ENCODE results near the gene ABCA13. TPM values are rescaled to one million over a fixed set of nuclear protein-coding genes. Genes with fewer than 3 reads are reported as not detected.
"Not testable (repeated sequence)": the region's sequence is repeated elsewhere in the genome, so short reads cannot be mapped to it uniquely, and the experiment has no call there.

Gene ABCA13
- total RNA-seq, 1 donor from 2014 or later, result 0.12 TPM

DNA sequence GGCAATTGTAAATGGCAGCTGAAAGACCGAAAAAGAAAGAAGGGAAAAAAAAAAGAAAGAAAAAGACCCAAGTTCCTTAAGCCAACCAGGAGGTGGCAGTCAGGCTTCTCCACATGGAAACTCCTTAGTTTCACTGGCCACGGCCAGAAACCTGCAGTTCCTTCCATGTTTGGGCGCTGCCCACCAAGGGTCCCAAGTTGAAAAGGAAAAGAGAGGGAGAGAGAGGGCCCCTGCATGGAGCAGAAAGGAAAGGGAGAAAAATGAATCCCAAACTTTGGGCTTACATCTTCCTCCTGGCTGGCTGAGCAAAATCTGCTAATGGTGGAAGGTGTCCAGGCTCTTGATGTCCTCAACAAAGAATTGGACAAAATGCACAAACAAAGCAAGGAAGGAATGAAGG lies 31.8 kb upstream of the ABCA13 start:
- TF ChIP-seq CTCF (IDR thresholded peaks at IDR 0.05; ENCODE audit: unreplicated experiment), result peak; percentile 32
- no peak overlapping the region for H3K4me3 Mint-ChIP-seq (ENCODE audit: low read depth)
- DNase-seq (ENCODE audit: low spot score, unreplicated experiment), result no peak
- peaks cover 21% of the 10 kb centered on the region for H3K4me1 Mint-ChIP-seq (ENCODE audit: low read depth)
- H3K9me3 Mint-ChIP-seq (ENCODE audit: low read depth), result peaks cover 13% of the 10 kb centered on the region
- H3K27me3 Mint-ChIP-seq, result no peaks in the 10 kb centered on the region
- peak overlapping the region; percentile 78 for H3K27ac Mint-ChIP-seq
- H3K36me3 Mint-ChIP-seq (ENCODE audit: insufficient read depth), result peaks cover 2% of the 10 kb centered on the region

DNA sequence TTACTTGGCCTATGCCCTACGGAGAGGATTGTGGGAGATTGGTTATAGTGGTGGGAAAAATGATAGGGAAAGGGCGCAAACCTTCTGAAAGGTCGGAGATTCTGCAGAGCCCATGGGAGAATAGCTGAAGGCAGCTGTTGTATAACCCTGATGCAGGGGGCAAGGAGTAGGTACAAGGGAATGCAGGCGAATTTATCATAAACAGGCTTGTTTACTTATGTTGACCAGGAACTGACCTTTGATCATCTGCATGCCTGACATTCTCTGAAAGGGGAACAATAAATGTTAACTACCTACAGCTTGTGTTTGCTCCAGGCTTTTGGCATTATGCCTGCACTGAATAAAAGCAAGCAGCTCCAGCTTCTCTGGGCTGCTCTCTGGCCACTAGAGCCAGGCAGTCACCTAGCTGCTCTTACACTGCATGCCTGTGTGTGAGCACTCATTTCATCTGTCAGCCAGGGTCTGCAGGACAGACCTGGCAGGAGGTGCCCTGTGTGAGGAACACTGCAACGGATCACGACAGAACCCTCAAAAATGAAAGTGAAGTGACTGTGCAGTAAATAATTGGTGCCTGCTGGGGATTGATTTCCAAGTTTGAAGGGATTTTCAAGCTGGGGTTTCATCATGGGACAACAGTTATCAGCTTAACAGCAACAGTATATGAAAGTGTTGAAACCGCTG lies 31.1 kb upstream of the ABCA13 start:
- Mint-ChIP-seq H3K27ac (peak overlapping the region; percentile 78), H3K4me3 (ENCODE audit: low read depth) (no peak overlapping the region), H3K36me3 (ENCODE audit: insufficient read depth) (peaks cover 4% of the 10 kb centered on the region), H3K4me1 (ENCODE audit: low read depth) (peaks cover 25% of the 10 kb centered on the region), H3K9me3 (ENCODE audit: low read depth) (peaks cover 13% of the 10 kb centered on the region), H3K27me3 (no peaks in the 10 kb centered on the region)
- TF ChIP-seq CTCF (IDR thresholded peaks at IDR 0.05; ENCODE audit: unreplicated experiment), result no peak
- no peak for DNase-seq (ENCODE audit: low spot score, unreplicated experiment)

- Mint-ChIP-seq H3K36me3 (ENCODE audit: insufficient read depth) (peaks cover 6% of the 10 kb centered on the region), H3K27me3 (no peaks in the 10 kb centered on the region), H3K9me3 (ENCODE audit: low read depth) (peaks cover 18% of the 10 kb centered on the region), H3K4me3 (ENCODE audit: low read depth) (no peak overlapping the region), H3K27ac (no peak overlapping the region), H3K4me1 (ENCODE audit: low read depth) (peaks cover 34% of the 10 kb centered on the region)
- no peak for TF ChIP-seq CTCF (IDR thresholded peaks at IDR 0.05; ENCODE audit: unreplicated experiment)
- DNase-seq (ENCODE audit: low spot score, unreplicated experiment), result no peak
These were observed 29.7 kb upstream of the ABCA13 start for GRCh38 chr7:48141521-48141920.

GRCh38 chr7:48144291-48144768 lies 26.9 kb upstream of the ABCA13 start:
- H3K4me1 Mint-ChIP-seq (ENCODE audit: low read depth), result peaks cover 42% of the 10 kb centered on the region
- TF ChIP-seq CTCF (IDR thresholded peaks at IDR 0.05; ENCODE audit: unreplicated experiment), result no peak
- H3K36me3 Mint-ChIP-seq (ENCODE audit: insufficient read depth), result peaks cover 6% of the 10 kb centered on the region
- H3K9me3 Mint-ChIP-seq (ENCODE audit: low read depth), result peaks cover 19% of the 10 kb centered on the region
- no peaks in the 10 kb centered on the region for H3K27me3 Mint-ChIP-seq
- no peak overlapping the region for H3K4me3 Mint-ChIP-seq (ENCODE audit: low read depth)
- peak overlapping the region; percentile 89 for H3K27ac Mint-ChIP-seq
- DNase-seq (ENCODE audit: low spot score, unreplicated experiment), result no peak

- no peak overlapping the region for H3K4me3 Mint-ChIP-seq (ENCODE audit: low read depth)
- H3K27ac Mint-ChIP-seq, result peak overlapping the region; percentile 34
- no peaks in the 10 kb centered on the region for H3K27me3 Mint-ChIP-seq
- no peak for DNase-seq (ENCODE audit: low spot score, unreplicated experiment)
- peaks cover 6% of the 10 kb centered on the region for H3K36me3 Mint-ChIP-seq (ENCODE audit: insufficient read depth)
- no peak for TF ChIP-seq CTCF (IDR thresholded peaks at IDR 0.05; ENCODE audit: unreplicated experiment)
- H3K9me3 Mint-ChIP-seq (ENCODE audit: low read depth), result peaks cover 16% of the 10 kb centered on the region
- H3K4me1 Mint-ChIP-seq (ENCODE audit: low read depth), result peaks cover 30% of the 10 kb centered on the region
These were observed 24.1 kb upstream of the ABCA13 start for GRCh38 chr7:48147078-48147591.

DNA sequence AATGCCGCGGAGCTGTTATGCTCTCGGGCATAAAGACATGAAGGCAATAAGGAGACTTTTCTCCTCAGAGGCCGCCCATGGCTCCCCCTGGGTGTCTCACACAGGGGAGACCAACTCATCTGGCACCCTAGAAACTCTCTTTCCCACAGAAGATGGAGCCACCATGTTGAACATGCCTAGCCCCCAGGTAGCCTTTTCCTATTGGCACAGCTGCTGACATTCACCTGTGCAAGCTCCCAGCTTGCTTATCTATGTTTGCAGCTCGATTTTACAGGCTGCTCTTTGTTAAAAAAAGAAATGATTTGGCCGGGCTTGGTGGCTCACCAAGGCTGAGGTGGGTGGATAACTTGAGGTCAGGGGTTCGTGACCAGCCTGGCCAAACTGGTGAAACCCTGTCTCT lies 23.6 kb upstream of the ABCA13 start:
- H3K4me1 Mint-ChIP-seq (ENCODE audit: low read depth), result peaks cover 30% of the 10 kb centered on the region
- H3K27ac Mint-ChIP-seq, result peak overlapping the region; percentile 34
- not testable (repeated sequence) for DNase-seq (ENCODE audit: low spot score, unreplicated experiment); H3K4me3 Mint-ChIP-seq (ENCODE audit: low read depth); H3K36me3 Mint-ChIP-seq (ENCODE audit: insufficient read depth); H3K27me3 Mint-ChIP-seq
- peaks cover 14% of the 10 kb centered on the region for H3K9me3 Mint-ChIP-seq (ENCODE audit: low read depth)
